CD4-positive, alpha-beta T cell treated with Interleukin-6 at 100 ng/mL for 8 hours (primary cell): Measurements from ENCODE around the gene TRANK1.
"Not testable (repeated sequence)": the region's sequence is repeated elsewhere in the genome, so short reads cannot be mapped to it uniquely, and the experiment has no call there.

Source experiments
- DNase-seq: peaks from one replicate; pipeline ENCODE4 v3.0.0-alpha.2; 2020; ENCODE audit warnings: mixed read lengths, low spot score

TRANK1 gene

DNA sequence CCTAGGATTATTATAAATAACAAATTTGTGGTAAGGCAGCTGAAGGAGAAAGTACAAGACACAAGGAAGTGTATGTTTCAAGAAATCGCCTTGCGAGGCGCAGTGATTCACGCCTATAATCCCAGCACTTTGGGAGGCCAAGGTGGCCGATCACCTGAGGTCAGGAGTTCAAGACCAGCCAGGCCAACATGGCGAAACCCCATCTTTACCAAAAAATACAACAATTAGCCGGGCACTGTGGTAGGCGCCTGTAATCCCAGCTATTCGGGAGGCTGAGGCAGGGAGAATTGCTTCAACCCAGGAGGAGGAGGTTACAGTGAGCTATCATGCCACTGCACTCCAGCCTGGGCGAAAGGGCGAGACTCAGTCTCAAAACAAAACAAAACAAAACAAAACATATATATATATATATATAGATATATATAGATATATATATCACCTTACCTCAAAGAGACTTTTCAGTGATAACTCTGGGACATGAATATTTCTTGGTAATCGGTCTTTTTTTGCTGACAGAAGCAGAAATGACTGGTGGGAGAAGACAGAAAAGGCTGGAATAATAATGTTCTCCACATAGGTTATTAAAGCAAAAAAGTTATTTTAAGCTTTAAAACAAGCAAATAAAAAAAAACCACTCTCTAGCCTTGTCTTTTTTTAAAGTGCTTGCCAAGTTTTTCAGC, 52.3 kb downstream of the TRANK1 start:
- DNase-seq: no peak

DNA sequence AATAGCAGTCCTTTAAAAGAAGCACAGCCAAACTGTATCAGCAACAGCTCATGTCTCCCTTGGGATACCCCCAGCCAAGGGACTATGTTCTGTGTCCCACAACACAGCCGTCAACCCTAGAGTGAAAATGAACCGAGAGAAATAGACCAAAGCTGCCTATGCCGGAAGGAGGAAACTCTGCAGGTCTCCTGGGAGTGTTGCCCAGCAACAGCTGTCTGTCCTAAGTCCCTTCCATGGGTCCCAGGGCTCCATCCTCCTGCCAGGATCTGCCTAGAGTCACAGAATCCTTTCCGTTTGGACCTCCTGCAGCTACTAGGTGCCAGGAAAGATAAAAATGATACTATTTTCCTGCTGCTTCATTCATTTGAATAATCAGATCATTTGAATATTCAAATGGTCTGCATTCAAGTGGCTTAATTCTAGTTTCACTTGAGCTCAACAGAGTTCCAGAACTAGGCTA, 53.1 kb downstream of the TRANK1 start:
- no peak for DNase-seq

DNA sequence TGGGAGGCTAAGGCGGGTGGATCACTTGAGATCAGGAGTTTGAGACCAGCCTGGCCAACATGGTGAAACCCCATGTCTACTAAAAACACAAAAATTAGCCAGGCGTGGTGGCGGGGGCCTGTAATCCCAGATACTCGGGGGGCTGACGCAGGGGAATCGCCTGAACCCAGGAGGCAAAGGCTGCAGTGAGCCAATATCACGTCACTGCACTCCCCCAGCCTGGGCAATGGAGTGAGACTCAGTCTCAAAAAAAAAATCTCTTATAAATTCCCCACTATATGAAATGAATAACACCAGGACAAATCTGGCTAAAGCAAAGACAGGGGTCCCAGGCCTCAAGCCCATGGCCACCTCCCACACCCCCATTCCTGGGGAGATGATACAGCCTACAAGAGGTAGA, 53.8 kb downstream of the TRANK1 start:
- not testable (repeated sequence) for DNase-seq

DNA sequence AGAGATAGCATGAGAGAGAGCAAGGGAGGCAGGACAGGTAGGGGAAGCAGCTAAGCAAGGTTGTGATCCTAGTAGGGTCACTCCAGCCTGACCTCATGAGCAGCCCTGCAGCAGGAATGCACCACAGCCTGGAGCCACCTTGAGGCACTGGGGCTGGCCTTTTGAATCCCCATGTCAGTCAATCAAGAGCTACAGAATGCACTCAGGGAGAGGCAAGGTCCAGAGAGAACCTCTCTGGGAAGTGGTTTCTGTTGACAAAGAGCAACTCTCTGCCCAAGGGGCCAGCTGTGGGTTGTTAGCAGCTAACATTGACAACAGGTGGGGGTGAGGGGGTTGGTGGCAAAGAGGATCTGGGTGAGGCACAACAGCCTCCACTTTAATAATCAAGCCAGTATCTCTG, 54.6 kb downstream of the TRANK1 start:
- DNase-seq: no peak

DNA sequence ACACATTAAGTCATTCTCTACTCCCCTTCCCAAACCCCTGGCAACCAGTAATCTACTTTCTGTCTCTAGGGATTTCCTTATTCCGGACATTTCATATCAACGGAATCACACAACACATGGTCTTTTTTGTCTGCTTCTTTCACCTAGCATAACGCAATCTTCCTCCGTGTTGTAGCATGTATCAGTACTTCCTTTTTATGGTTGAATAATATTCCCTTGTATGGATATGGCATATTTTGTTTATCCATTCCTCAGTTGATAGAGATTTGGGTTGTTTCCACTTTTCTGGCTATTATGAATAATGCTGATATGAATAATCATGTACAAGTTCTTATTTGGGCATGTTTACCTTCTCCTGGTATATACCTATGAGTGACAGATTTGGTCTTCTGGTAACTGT, 63.1 kb downstream of the TRANK1 start:
- DNase-seq: no peak

DNA sequence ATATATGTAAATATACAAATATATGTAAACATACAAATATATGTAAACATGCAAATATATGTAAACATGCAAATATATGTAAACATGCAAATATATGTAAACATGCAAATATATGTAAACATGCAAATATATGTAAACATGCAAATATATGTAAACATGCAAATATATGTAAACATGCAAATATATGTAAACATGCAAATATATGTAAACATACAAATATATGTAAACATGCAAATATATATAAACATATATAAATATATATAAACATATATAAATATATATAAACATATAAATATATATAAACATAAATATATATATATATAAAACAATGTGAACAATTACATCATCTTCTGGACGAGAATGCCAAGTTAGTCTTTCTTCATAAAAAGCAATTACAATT, 65.0 kb downstream of the TRANK1 start:
- DNase-seq: not testable (repeated sequence)

DNA sequence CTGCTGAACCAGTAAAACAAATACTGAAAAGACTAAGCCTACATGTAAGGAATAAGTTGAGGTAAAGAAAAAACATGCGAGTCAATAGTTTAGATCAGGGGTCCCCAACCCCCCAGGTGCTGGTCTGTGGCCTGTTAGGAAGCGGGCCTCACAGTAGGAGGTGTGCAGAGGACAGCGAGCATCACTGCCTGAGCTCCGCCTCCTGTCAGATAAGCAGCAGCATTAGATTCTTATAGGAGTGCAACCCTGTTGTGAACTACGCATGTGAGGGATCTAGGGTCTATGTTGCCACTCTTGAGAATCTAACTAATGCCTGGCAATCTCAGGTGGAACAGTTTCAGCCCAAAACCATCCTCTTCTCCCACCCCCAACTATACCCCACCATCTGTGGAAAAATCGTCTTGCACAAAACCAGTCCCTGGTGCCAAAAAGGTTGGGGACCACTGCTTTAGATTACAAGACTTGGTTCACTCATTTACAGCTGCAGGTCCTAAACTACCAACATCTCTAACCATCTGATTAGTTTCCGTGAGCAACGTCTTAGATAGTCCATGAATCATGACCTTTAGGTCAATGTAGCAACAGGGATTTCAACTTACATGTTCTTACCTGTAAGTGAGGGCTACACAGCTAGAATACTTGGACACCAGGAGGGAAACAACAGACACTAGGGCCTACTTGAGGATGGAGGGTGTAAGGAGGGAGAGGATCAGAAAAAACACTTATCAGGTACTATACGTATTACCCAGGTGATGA, 66.7 kb downstream of the TRANK1 start:
- no peak for DNase-seq

DNA sequence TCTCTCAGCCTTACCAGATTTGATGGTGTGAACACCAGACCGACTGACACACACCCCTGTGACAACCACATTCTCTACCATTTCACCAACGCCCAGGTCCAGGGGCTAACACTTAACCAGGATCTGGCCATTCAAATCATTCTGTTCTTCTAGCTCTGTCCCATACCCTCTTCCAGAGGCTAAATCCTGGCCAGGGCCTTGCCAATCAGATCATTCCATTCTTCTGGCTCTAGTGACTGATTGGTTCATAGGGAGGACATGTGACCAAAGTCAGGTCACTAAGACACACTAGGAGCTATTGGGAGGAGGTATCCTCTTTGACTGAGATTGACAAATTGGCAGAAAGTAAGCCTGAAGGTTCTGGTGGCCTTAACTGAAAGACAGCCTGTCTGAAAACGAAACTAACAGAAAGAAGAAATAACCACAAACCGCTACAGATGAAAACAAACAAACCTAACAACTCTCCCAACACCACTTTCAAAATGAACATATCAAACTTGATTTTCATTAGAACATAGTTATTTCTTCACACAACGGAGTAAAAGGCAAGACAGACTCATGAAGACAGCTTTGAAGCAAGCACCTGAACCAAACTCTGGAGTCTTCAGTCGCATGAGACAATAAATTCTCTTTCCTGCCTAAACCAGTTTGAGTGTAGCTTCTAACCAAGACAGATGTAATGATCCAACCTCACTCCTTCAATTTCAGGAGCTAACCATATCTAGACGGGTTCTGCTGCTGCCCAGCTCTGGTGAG, 68.5 kb downstream of the TRANK1 start:
- DNase-seq: peak; percentile 70

DNA sequence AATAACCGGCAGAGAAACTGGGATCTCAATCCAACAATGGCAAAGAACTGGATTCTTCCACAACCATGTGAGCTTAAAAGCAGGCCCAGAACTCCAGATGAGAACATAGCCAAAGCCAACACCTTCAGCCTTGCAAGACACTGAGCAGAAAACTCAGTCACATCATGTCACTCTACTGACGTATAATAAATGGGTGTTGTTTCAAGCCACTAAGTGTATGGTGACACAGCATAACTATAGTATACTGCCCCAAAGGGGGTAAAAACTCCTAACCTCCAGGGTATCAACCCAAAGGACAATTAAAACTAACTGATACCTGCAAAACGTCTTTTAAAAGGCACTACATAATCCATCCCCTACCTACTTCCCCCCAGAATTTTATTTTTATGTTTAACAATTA, 69.5 kb downstream of the TRANK1 start:
- no peak for DNase-seq

DNA sequence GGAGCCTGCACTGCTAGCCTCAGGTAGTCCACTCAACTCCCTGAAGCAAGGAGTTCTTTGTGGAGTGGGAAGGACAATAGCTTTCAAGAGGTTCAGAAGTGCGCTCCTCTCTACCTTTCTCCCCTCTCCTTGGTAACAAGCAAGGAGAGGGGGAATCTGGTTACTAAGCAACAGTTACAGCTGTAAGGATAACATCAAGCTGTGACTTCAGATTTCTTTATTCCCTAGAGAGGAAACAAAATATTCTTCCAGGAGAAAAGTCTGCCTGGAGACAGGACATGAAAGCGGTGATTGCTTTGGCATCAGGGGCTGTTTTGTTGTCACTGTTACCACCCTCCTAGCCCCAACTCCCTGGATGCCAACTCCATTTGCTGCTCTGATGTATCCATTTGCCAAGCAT, 70.4 kb downstream of the TRANK1 start:
- DNase-seq: no peak

DNA sequence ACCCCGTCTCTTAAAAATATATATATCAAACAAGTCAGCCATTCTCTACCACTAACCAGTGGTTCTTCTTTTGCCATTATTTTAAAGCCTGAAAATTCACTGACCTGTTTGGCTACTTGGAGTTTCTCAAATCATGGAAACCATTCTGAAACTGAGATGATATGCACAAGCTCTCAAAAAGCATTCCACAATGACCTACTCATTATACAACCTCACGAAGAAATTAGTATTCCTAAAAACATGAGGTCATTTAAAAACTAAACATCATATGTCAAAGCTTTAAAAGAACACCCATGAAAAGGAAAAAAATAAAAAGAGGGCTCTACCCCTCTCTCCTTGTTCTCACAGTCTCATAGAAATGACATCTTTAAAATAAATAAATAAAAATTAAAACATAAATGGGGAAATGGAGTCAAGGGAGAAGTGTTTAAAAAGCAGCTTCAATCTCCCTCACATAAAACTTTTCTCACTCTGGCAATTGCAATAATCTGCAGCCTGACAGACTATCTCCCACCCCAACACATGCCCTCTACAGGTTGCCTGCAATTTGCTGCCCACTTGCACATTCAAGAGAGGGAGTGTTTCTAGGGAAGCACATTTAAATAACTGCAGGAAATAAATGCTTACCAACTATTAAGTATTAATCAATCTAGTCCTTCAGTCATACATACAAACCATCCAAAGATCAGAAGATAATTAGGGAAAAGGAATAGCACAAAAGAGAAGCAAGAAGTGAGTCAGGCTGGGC, 73.3 kb downstream of the TRANK1 start:
- DNase-seq: no peak

DNA sequence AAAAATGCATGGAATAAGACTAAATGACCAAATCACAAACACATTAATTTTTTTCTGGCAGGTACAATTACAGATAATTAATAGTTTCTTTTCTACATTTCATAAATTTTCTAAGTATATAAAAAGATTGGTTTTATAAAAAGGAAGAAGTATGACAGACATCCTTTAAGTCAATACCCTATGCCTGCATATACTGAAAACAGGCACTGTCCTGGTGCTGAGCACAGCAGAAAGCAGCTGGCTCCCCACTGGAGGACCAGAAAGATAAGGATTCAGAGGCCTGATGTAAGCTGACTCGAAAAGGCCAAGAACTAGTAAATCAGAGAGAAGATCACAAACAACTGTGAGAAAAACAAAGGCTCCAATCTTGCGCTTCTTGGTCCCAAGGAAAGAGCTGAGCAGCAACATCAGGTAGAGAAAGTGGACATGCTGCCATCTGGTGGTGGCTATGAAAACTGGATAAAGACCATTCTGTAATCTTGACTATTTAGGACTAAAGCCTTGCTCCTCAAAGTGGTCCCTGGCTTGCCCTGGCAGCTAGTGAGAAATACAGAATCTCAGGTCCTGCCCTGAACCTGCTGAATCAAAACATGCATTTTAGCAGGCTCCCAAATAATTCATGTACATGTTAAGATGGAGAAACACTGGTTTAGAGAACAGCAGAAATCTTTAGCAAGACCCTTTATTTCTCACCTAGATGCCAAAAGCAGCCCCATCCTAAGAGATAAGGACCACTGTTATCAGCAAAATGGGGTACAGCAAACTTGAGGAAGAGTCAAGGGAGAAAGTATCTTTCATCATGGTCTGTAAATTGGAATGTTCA, 76.0 kb downstream of the TRANK1 start:
- DNase-seq: peak; percentile 49

DNA sequence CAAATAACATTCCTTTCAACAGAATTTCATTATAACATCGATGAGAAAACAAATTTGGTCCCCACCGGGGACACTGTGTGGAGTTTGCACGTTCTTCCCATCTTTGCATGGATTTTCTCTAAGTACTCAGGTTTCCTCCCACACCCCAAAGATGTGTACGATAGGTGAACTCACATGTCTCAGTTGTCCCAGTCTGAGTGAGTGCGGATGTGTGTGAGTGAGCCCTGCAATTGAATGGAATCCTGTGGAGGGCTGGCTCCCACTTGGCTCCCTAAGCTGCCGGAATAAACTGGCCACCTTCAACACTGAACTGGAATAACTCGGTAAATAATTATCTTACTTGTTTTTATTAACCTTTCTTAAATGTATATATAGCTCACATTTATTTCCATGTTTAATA, 77.0 kb downstream of the TRANK1 start:
- no peak for DNase-seq

DNA sequence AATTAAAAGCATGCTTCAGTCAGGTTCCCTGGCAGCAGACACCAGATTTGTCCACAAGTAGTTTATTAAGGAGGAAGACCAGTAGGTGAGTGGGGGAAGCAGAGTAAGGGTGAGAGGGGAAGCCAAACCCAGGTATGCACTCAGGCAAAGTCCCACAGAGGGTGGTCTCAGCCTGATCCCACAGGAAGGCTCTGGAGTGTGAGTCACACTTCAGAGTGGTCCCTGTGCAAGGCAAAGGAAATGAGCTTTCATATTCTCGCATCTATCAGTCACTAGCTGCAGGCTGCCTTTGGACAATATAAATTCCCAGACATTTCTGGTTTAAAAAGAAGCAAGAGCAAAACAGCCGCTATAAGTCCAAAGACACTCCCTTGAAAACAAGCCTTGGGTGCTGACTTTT, 78.5 kb downstream of the TRANK1 start:
- no peak for DNase-seq

DNA sequence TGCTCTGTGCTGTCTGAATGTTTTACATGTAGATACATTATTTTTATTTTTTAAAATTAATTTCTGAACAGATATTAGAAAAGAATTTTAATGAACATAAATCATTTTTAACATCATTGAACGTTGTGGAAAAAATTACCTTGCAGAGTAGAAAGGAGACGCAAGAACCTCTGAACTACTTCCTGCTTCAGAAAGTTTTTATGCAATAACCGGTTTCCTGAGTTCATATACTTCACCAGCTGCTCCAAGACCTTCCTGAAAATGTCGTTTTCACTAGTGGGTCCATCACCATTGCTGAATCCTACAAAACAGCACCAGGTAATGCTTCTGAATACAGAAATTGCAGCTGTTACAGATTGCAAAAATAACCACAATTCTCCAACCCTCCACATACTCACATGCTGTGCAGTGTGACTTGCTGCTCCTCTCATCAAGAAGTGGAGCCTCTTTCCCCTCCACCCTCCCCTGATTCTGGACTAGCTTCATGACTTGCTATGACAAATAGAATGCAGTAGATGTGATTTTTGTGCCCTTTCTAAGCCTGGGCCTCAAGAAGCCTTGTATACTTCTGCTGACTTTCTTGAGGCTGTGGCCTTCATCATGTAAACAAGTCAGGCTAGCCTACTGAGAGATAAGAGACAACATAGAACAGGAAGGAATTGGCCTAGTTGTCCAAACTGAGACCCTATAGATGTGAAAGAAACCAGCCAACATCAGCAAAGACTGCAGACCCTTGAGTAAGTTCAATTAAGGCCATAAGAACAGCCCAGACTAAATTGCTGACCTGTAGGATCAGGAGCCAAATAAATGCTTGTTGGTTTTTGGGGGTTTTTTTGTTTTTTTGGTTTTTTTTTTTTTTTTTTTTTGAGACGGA, 80.4 kb downstream of the TRANK1 start:
- no peak for DNase-seq

DNA sequence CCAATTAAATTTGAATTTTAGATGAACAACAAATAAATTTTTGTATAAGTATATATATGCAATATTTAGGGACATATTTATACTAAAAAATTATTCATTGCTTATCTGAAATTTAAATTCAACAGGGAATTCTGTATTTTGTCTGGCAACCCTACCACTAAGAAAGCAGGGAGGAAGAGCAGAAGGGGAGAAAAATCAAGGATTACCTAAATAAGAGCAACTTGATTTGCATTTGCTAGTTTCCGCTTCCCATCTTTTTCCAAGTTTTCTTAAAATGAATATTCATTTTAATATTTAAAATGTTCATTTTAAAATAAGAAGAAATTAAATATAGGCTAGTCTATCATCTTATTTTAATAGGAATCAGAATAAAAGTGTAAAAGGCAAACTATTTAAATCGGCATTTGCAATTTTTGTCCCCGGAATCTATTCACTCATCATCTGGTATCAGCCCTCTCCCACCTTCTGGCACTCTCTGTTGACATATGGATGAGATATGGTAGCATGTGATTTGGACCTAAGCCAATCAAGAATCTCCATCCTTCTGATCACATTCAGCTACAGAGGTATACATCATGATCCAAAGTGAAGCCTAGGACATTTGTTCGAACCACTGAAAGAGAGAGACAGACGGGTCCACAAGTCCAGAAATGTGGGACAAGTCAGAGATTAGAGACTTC, 82.6 kb downstream of the TRANK1 start:
- DNase-seq: no peak

DNA sequence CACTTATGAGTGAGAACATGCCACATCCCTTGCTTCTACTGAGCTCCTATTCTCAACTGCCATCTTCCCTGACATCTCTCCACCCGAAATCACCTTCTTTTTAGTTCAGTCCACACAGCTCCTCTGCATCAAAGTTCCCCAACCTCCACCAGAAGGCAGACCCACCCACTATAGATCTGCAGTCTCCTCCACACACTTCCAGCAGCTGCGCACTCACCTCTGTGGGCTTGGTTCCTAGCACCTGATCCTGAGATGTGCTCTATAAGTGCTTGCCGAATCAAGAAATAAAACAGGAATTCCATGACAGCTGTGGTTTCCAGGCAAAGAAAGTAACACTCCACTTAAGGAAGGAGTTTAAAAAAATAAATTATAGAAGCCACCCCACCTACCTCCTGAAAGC, 85.4 kb downstream of the TRANK1 start:
- no peak for DNase-seq

DNA sequence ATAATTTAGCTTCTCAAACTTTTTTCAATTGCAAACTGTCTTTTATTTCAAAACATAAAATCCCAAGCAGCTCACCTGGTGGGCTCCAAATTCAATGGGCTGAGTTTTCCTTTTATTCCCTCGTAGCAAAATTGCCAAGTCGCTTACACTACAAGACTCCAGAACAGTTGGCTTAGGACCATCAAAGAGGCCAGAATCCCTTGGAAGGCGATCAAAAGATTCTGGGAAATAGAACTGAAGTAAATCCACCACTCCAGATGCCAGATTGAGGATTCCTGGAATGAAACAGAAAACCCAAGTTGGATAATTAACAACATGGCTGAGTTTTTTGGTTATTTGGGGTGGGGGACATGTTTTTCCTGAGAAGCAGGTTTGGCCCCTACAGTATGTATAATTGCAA, 92.8 kb downstream of the TRANK1 start:
- DNase-seq: no peak

DNA sequence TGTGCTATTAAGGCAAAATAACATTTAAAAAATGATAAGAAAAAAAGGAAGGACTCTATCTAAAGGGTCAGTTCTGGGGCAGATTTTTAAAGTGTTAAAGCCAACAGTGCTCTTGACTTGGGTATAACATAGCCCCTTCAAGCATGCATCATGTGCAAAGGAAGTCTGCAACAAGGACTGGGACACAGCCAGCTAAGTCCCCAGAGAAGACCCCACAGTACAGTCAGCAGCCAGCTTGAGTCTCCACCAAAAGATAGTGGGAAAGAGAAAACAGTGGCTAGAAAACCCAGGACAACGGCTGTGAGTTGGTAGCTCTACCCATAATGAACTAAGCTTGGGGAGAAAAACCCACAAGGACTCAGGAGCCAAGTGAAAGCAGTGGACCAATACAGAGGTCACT, 94.1 kb downstream of the TRANK1 start:
- DNase-seq: no peak

DNA sequence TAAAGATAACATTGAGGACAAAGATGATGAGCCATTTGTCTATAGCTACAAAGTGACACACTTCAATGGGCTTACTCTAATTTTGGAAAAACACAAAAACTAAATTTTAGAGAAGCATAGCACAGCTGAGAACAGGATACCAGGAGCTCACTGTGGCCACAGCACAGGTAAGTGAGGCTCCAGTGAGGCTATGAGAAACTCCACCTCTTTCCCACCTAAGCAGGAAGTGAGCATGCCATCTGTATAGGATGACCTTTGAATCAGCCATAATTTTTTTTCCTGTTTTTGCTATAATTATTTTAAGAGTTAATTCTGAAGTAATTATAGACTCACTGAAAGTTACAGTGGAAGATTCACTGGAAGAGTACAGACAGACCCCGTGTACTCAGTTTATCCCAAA, 98.4 kb downstream of the TRANK1 start:
- DNase-seq: no peak
